OCI-LY1 (cell line): ENCODE data around the gene HPCAL1.

Experiments used
- H2AFZ ChIP-seq: fragments of 200-600 bp; sonication (generic), shearing (Covaris generic); 2 replicates; pipeline ENCODE4 v1.6.0; 2014; ENCODE audit warnings: antibody characterized with exemption, mild to moderate bottlenecking, low read length
- H3F3A ChIP-seq: fragments of 200-600 bp; sonication (generic), shearing (Covaris generic); 2 replicates; pipeline ENCODE4 v1.6.0; 2014; ENCODE audit warnings: mild to moderate bottlenecking, antibody characterized with exemption, low read length, moderate library complexity; ENCODE audit not compliant: insufficient read depth
- H3K27ac ChIP-seq: fragments of 200-600 bp; sonication (generic); 2 replicates; pipeline ENCODE4 v1.5.1; 2014; ENCODE audit warnings: low read length, mixed run types, mild to moderate bottlenecking, low read depth; ENCODE audit not compliant: poor library complexity, severe bottlenecking
- H3K27me3 ChIP-seq: fragments of 200-600 bp; sonication (generic); 2 replicates; pipeline ENCODE4 v1.6.0; 2014; ENCODE audit warnings: antibody characterized with exemption, mild to moderate bottlenecking, low read length, moderate library complexity; ENCODE audit not compliant: insufficient read depth
- H3K36me3 ChIP-seq: fragments of 200-600 bp; sonication (generic); 2 replicates; pipeline ENCODE4 v1.6.1; 2014; ENCODE audit warnings: mild to moderate bottlenecking, antibody characterized with exemption, low read length, moderate library complexity, mixed read lengths; ENCODE audit not compliant: insufficient read depth
- H3K4me1 ChIP-seq: fragments of 200-600 bp; sonication (generic); 2 replicates; pipeline ENCODE4 v1.5.1; 2014; ENCODE audit warnings: mild to moderate bottlenecking, low read length, moderate library complexity; ENCODE audit not compliant: insufficient read depth, severe bottlenecking
- H3K4me2 ChIP-seq: fragments of 200-600 bp; sonication (generic), shearing (Covaris generic); 2 replicates; pipeline ENCODE4 v1.6.1; 2014; ENCODE audit warnings: low read length
- H3K4me3 ChIP-seq: fragments of 200-600 bp; sonication (generic); 2 replicates; pipeline ENCODE4 v1.5.1; 2014; ENCODE audit warnings: low read length, low read depth, mild to moderate bottlenecking, mixed read lengths; ENCODE audit not compliant: poor library complexity, severe bottlenecking
- H3K79me2 ChIP-seq: fragments of 200-600 bp; shearing (Covaris generic); 2 replicates; pipeline ENCODE4 v1.6.1; 2016; ENCODE audit warnings: mixed run types, low read length, mixed read lengths; ENCODE audit not compliant: insufficient read depth
- H3K9ac ChIP-seq: fragments of 200-600 bp; sonication (generic), shearing (Covaris generic); 2 replicates; pipeline ENCODE4 v1.6.1; 2014; ENCODE audit warnings: mild to moderate bottlenecking, low read length, mixed read lengths
- H3K9me2 ChIP-seq: fragments of 200-600 bp; sonication (generic), shearing (Covaris generic); 2 replicates; pipeline ENCODE4 v1.6.1; 2014; ENCODE audit warnings: low read depth, mild to moderate bottlenecking, low read length, mixed read lengths
- H3K9me3 ChIP-seq: fragments of 200-600 bp; shearing (Covaris generic); 2 replicates; pipeline ENCODE4 v1.6.1; 2014; ENCODE audit warnings: low read length, mixed read lengths
- H4K20me1 ChIP-seq: fragments of 200-600 bp; sonication (generic), shearing (Covaris generic); 2 replicates; pipeline ENCODE4 v1.6.0; 2016; ENCODE audit warnings: mild to moderate bottlenecking, low read length; ENCODE audit not compliant: insufficient read depth
- CTCF ChIP-seq: fragments of 200-600 bp; sonication (generic), shearing (Covaris generic); IDR thresholded peaks from 2 replicates; pipeline ENCODE4 v1.5.1; 2017; ENCODE audit warnings: mild to moderate bottlenecking, antibody characterized with exemption, low read length, moderate library complexity, mixed read lengths
- EZH2 ChIP-seq: fragments of 200-600 bp; sonication (generic), shearing (Covaris generic); IDR thresholded peaks from 2 replicates; pipeline ENCODE4 v1.8.0; 2017; ENCODE audit warnings: borderline replicate concordance, mixed run types, mild to moderate bottlenecking, antibody characterized with exemption, low read length, moderate library complexity, mixed read lengths

Gene HPCAL1

GRCh38 chr2:10466801-10467200 is 164.1 kb downstream of the HPCAL1 start:
- Histone ChIP-seq H2AFZ (no peak overlapping the region), H3K4me2 (no peak overlapping the region), H3K79me2 (no peaks in the 10 kb centered on the region), H4K20me1 (no peaks in the 10 kb centered on the region), H3K4me3 (no peak overlapping the region), H3K27ac (no peak overlapping the region), H3K4me1 (peaks cover 4% of the 10 kb centered on the region), H3K9ac (no peak overlapping the region), H3K9me2 (no peaks in the 10 kb centered on the region), H3K36me3 (no peaks in the 10 kb centered on the region), H3K27me3 (peaks cover 5% of the 10 kb centered on the region; the same call in 1 of the 2 replicates), H3K9me3 (no peaks in the 10 kb centered on the region), H3F3A (no peaks in the 10 kb centered on the region)
- TF ChIP-seq CTCF (no peak), EZH2 (no peak)

GRCh38 chr2:10467401-10467800 is 164.7 kb downstream of the HPCAL1 start:
- Histone ChIP-seq H3K79me2 (no peaks in the 10 kb centered on the region), H4K20me1 (no peaks in the 10 kb centered on the region), H3K36me3 (no peaks in the 10 kb centered on the region), H3K9me2 (no peaks in the 10 kb centered on the region), H2AFZ (no peak overlapping the region), H3K9ac (no peak overlapping the region), H3K4me2 (no peak overlapping the region), H3K9me3 (no peaks in the 10 kb centered on the region), H3F3A (no peaks in the 10 kb centered on the region), H3K27me3 (peaks cover 2% of the 10 kb centered on the region; the same call in 1 of the 2 replicates), H3K4me1 (peaks cover 4% of the 10 kb centered on the region), H3K27ac (no peak overlapping the region), H3K4me3 (no peak overlapping the region)
- TF ChIP-seq EZH2 (no peak), CTCF (no peak)

- H3F3A ChIP-seq: no peaks in the 10 kb centered on the region
- no peaks in the 10 kb centered on the region for H3K36me3 ChIP-seq
- no peak overlapping the region for H3K9ac ChIP-seq
- no peaks in the 10 kb centered on the region for H3K27me3 ChIP-seq
- no peaks in the 10 kb centered on the region for H3K79me2 ChIP-seq
- no peaks in the 10 kb centered on the region for H3K9me2 ChIP-seq
- H3K9me3 ChIP-seq: no peaks in the 10 kb centered on the region
- H3K27ac ChIP-seq: no peak overlapping the region
- no peak overlapping the region for H2AFZ ChIP-seq
- H3K4me3 ChIP-seq: no peak overlapping the region
- H3K4me2 ChIP-seq: no peak overlapping the region
- TF ChIP-seq CTCF (no peak), EZH2 (no peak)
- H4K20me1 ChIP-seq: no peaks in the 10 kb centered on the region
- peaks cover 4% of the 10 kb centered on the region for H3K4me1 ChIP-seq
Observed at GRCh38 chr2:10469301-10469700, 166.6 kb downstream of the HPCAL1 start.
